Endothelial cell of umbilical vein (primary cell): ENCODE data around the gene CELSR3. TPM values are rescaled to one million over a fixed set of nuclear protein-coding genes. Genes with fewer than 3 reads are reported as not detected.

Experiments
- BruUV-seq: library from RNA; stranded (reverse); fragments of 400-500 nt; replicated peaks from 2 replicates; lab custom pipeline; 2021; lab: Mats Ljungman, UMichigan
- CTCF ChIA-PET: fragments of 300-600, 350-600 bp; sonication (Branson Sonifier 250); formaldehyde crosslinking; loops from one replicate; lab custom pipeline; 2021; ENCODE audit warnings: antibody characterized with exemption, inconsistent platforms; lab: Charles Lee
- POLR2A ChIA-PET: fragments of 300-600, 350-600 bp; sonication (Branson Sonifier 250); formaldehyde crosslinking; loops from one replicate; lab custom pipeline; 2021; ENCODE audit warnings: antibody characterized with exemption, inconsistent platforms; lab: Charles Lee
- DNase-seq: peaks from one replicate; pipeline ENCODE4 v3.0.0-alpha.2; 2011; ENCODE audit warnings: low read depth, low spot score
- FAIRE-seq: peaks from 2 replicates; lab custom pipeline; 2011; peaks lifted over from hg19 to GRCh38; lab: Jason Lieb, UNC
- H2AFZ ChIP-seq: 2 replicates; pipeline ENCODE4 v1.6.0; 2012; ENCODE audit warnings: low read depth, low read length, control low read depth, inconsistent platforms
- H3K27ac ChIP-seq: 2 replicates; pipeline ENCODE4 v1.5.1; 2011; ENCODE audit warnings: low read depth, mild to moderate bottlenecking, control low read depth, low read length, moderate library complexity; ENCODE audit not compliant: insufficient read depth
- H3K27me3 ChIP-seq, 2 experiments: 2 replicates each; pipeline versions ENCODE4 v1.6.0 to v1.6.1; 2011; ENCODE audit warnings: low read length in 2 of 2, mixed read lengths in 1 of 2; ENCODE audit not compliant: control insufficient read depth in 2 of 2, insufficient read depth in 2 of 2
- H3K36me3 ChIP-seq, 2 experiments: 2 replicates in 1 of 2; 3 replicates in 1 of 2; pipeline ENCODE4 v1.5.1; 2011; ENCODE audit warnings: low read length in 2 of 2, mild to moderate bottlenecking in 1 of 2, moderate library complexity in 1 of 2; ENCODE audit not compliant: control insufficient read depth in 2 of 2, insufficient read depth in 2 of 2; ENCODE audit errors: extremely low read depth in 1 of 2
- H3K4me1 ChIP-seq: 3 replicates; pipeline ENCODE4 v1.5.1; 2011; ENCODE audit warnings: mild to moderate bottlenecking, low read length; ENCODE audit not compliant: control insufficient read depth, insufficient read depth; ENCODE audit errors: extremely low read depth
- H3K4me2 ChIP-seq: 2 replicates; pipeline ENCODE4 v1.6.1; 2011; ENCODE audit warnings: low read length, control low read depth, mixed read lengths; ENCODE audit not compliant: insufficient read depth
- H3K4me3 ChIP-seq, 3 experiments: fragments of 200-600 bp in 1 of 3; sonication (generic), shearing (Covaris generic) in 1 of 3; replicated peaks in 1 of 3; 2 replicates each; pipeline ENCODE4 v1.5.1; 2011 to 2016; ENCODE audit warnings: control low read depth in 3 of 3, low read length in 3 of 3, mild to moderate bottlenecking in 2 of 3, inconsistent platforms in 1 of 3, low read depth in 1 of 3, moderate library complexity in 1 of 3; ENCODE audit not compliant: insufficient read depth in 1 of 3
- H3K79me2 ChIP-seq: 2 replicates; pipeline ENCODE4 v1.6.0; 2012; ENCODE audit warnings: low read length, inconsistent platforms; ENCODE audit not compliant: control insufficient read depth, insufficient read depth
- H3K9ac ChIP-seq: replicated peaks from 2 replicates; pipeline ENCODE3; 2011; ENCODE audit warnings: low read length, control low read depth; ENCODE audit not compliant: insufficient read depth; ENCODE audit errors: extremely low read depth
- H3K9me1 ChIP-seq: replicated peaks from 3 replicates; pipeline ENCODE4 v1.6.0; 2011; ENCODE audit warnings: mild to moderate bottlenecking, low read length; ENCODE audit not compliant: control insufficient read depth, insufficient read depth; ENCODE audit errors: extremely low read depth
- H3K9me3 ChIP-seq: replicated peaks from 2 replicates; pipeline ENCODE4 v1.5.1; 2012; ENCODE audit warnings: low read length, inconsistent platforms; ENCODE audit not compliant: control insufficient read depth, insufficient read depth
- H4K20me1 ChIP-seq: replicated peaks from 2 replicates; pipeline ENCODE3; 2011; ENCODE audit warnings: mild to moderate bottlenecking, low read length; ENCODE audit not compliant: control insufficient read depth, insufficient read depth; ENCODE audit errors: extremely low read depth
- EZH2 ChIP-seq: IDR thresholded peaks from 2 replicates; pipeline ENCODE4 v1.6.1; 2012; ENCODE audit warnings: borderline replicate concordance, low read depth, mild to moderate bottlenecking, moderate library complexity, low read length, inconsistent platforms; ENCODE audit not compliant: severe bottlenecking
- FOS ChIP-seq: IDR thresholded peaks from 2 replicates; pipeline ENCODE4 v1.6.1; 2011; ENCODE audit warnings: mild to moderate bottlenecking, low read length, moderate library complexity, borderline replicate concordance; ENCODE audit not compliant: insufficient read depth
- GATA2 ChIP-seq: IDR thresholded peaks from 2 replicates; pipeline ENCODE4 v1.7.0; 2011; ENCODE audit warnings: low read depth, mild to moderate bottlenecking, moderate library complexity, mixed read lengths, low read length; ENCODE audit not compliant: insufficient read length, insufficient read depth
- JUN ChIP-seq: IDR thresholded peaks from 2 replicates; pipeline ENCODE4 v1.6.1; 2011; ENCODE audit warnings: borderline replicate concordance, low read depth; ENCODE audit not compliant: insufficient read length, insufficient read depth
- MYC ChIP-seq: IDR thresholded peaks from one replicate; pipeline ENCODE4 v1.6.1; 2011; ENCODE audit warnings: mild to moderate bottlenecking, low read depth, low read length
- POLR2A ChIP-seq: IDR thresholded peaks from 2 replicates; pipeline ENCODE4 v1.6.1; 2012; ENCODE audit warnings: low read depth, mild to moderate bottlenecking, control low read depth, low read length
- POLR2AphosphoS5 ChIP-seq: IDR thresholded peaks from 2 replicates; pipeline ENCODE4 v1.6.1; 2012; ENCODE audit warnings: low read depth, mild to moderate bottlenecking, control low read depth, low read length, moderate library complexity; ENCODE audit not compliant: insufficient read depth
- dilution Hi-C: fragments of 300-500 bp; cut with MboI; formaldehyde crosslinking; loops from one replicate; pipeline ENCODE4 v1.15.0; 2019; ENCODE audit warnings: low sequenced_read_pairs; ENCODE audit not compliant: extremely low pct_ligation_motif_present
- intact Hi-C: fragments of 100-400 bp; cut with micrococcal nuclease; formaldehyde crosslinking; loops from one replicate; pipeline ENCODE4 v1.10.0; 2022
- polyA plus RNA-seq, 4 experiments: library from polyadenylated mRNA; depleted of rRNA in 3 of 4; stranded (reverse) in 3 of 4; unstranded in 1 of 4; fragments of >200 nt; gene quantifications; 2 replicates each; pipeline versions ENCODE4 v1.2.1 to v1.2.3, GENCODE V29; 2011 to 2012; ENCODE audit warnings: missing spikeins in 1 of 4
- total RNA-seq: library from RNA; stranded (reverse); gene quantifications from 2 replicates; pipeline ENCODE4 v1.2.3, GENCODE V29; 2021
- TF ChIP-seq, protein P1 (sequence below): IDR thresholded peaks from 2 replicates; pipeline ENCODE4 v1.6.1; 2011; ENCODE audit not compliant: insufficient read depth, insufficient read length
- TF ChIP-seq, protein P2 (sequence below), 2 donors: IDR thresholded peaks; 1 replicate in 1 of 2; 2 replicates in 1 of 2; pipeline ENCODE4 v1.5.1; 2011; ENCODE audit warnings: low read length in 2 of 2, mild to moderate bottlenecking in 2 of 2, moderate library complexity in 2 of 2, control low read depth in 1 of 2, inconsistent platforms in 1 of 2, low read depth in 1 of 2; ENCODE audit not compliant: insufficient read depth in 1 of 2; ENCODE audit errors: extremely low read depth in 1 of 2

The CELSR3 gene
- total and polyA plus RNA-seq, 2 donors (not counting 3 experiments of a cell fraction or from before 2014, with no cell fraction given), result 0.25 to 0.71 TPM

DNA sequence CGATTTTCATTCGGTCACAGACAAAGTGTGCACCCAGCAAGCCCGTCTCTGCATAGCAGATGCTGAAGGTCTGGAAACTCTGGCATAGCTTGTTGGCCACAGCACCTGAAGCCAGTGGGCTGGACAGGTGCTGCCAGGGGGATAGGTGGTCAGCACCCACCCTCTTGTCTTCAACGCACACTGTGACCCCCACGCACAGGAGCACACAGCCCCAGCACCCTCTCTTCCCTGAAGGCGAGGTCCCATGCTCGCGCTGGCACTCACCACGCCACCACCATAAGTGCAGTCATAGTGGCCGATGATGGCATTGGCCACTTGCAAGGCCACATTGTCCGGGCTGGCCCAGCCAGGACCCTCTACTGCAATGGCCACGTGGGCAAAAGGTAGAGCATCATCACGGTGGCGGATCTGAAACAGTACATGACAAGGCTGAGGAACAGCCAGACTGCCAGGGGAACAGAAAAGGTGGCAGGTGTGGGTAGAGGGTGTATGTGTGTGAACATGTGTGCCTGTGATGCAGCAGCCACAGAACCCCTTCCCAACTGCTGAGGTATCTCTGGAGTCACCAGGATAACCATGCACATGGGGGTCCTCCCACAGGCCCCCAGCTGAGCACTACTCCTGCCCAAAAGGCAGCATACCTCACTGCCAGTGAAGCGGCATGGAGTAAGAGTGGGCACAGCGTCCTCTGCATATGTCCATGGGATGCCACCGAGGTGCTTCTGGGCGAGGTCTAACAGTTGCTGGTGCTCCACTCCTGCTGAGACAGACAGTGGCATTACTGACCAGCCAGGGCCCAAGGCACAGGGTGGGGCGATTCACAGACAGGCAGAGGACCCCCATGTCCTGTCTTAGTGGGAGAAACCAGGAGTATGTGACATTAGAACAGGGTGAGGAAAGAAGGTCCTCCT lies 61.7 kb downstream of the CELSR3 start:
- TSS peak; percentile 23 for BruUV-seq
- no peaks in the 10 kb centered on the region for H3K9me1 ChIP-seq
- POLR2A ChIA-PET, result no interaction called here
- peaks cover 15 to 64% of the 10 kb centered on the region in 2 experiments for H3K36me3 ChIP-seq
- H3K27ac ChIP-seq, result no peak overlapping the region
- no peak overlapping the region for H3K4me2 ChIP-seq
- H3K9me3 ChIP-seq, result no peaks in the 10 kb centered on the region
- no peak overlapping the region for H2AFZ ChIP-seq
- DNase-seq (no peak), FAIRE-seq (no peak)
- no peaks in the 10 kb centered on the region for H3K4me1 ChIP-seq
- H3K79me2 ChIP-seq, result no peaks in the 10 kb centered on the region
- TF ChIP-seq MYC (no peak), JUN (no peak), POLR2A (no peak), POLR2AphosphoS5 (no peak), GATA2 (no peak), EZH2 (no peak), FOS (no peak)
- TF ChIP-seq, protein P1, sequence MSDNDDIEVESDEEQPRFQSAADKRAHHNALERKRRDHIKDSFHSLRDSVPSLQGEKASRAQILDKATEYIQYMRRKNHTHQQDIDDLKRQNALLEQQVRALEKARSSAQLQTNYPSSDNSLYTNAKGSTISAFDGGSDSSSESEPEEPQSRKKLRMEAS, result no peak
- TF ChIP-seq, protein P2, sequence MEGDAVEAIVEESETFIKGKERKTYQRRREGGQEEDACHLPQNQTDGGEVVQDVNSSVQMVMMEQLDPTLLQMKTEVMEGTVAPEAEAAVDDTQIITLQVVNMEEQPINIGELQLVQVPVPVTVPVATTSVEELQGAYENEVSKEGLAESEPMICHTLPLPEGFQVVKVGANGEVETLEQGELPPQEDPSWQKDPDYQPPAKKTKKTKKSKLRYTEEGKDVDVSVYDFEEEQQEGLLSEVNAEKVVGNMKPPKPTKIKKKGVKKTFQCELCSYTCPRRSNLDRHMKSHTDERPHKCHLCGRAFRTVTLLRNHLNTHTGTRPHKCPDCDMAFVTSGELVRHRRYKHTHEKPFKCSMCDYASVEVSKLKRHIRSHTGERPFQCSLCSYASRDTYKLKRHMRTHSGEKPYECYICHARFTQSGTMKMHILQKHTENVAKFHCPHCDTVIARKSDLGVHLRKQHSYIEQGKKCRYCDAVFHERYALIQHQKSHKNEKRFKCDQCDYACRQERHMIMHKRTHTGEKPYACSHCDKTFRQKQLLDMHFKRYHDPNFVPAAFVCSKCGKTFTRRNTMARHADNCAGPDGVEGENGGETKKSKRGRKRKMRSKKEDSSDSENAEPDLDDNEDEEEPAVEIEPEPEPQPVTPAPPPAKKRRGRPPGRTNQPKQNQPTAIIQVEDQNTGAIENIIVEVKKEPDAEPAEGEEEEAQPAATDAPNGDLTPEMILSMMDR (IDR thresholded peaks at IDR 0.05; ENCODE audit: extremely low read depth in 1 of 2, insufficient read depth in 1 of 2, low read depth in 1 of 2, low read length in 2 of 2), result no peak
- H4K20me1 ChIP-seq, result no peaks in the 10 kb centered on the region
- no peak overlapping the region for H3K4me3 ChIP-seq
- H3K9ac ChIP-seq, result no peak overlapping the region
- intact Hi-C loops, result no loop called here
- H3K27me3 ChIP-seq, result no peaks in the 10 kb centered on the region
- CTCF ChIA-PET, result interaction anchor here (0.7 to 0.8 kb wide), 2 partner anchors 8 to 35 kb away, joined by 3 read pairs; partner anchors contain the start of gene SLC26A6
- dilution Hi-C loops, result no loop called here
